ENCODE data around the gene ZGRF1. TPM values are rescaled to one million over a fixed set of nuclear protein-coding genes. Genes with fewer than 3 reads are reported as not detected.
"Not testable (repeated sequence)": the region's sequence is repeated elsewhere in the genome, so short reads cannot be mapped to it uniquely, and the experiment has no call there.

The ZGRF1 gene
- total RNA-seq, 1 donor from 2014 or later, result 31.0 TPM

DNA sequence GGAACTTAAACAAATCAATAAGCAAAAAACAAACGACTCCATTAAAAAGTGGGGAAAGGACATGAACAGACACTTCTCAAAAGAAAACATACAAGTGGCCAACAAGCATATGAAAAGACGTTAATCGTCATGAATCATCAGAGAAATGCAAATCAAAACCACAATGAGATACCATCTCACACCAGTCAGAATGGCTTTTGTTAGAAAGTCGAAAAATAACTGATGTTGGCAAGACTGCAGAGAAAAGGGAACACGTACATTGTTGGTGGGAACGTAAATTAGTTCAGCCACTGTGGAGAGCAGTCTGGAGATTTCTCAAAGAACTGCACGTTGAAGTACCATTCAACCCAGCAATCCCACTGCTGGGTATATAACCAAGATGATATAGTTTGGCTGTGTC lies 144.4 kb downstream of the ZGRF1 start:
- Mint-ChIP-seq H3K27me3 (ENCODE audit: insufficient read depth) (peaks cover 8% of the 10 kb centered on the region), H3K9me3 (peaks cover 18% of the 10 kb centered on the region), H3K36me3 (ENCODE audit: low read depth) (no peaks in the 10 kb centered on the region), H3K4me3 (no peak overlapping the region), H3K27ac (no peak overlapping the region), H3K4me1 (ENCODE audit: low read depth) (no peaks in the 10 kb centered on the region)
- intact Hi-C loops (cut with micrococcal nuclease), result no loop called here
- DNase-seq (ENCODE audit: low spot score), result no peak

- H3K9me3 Mint-ChIP-seq, result peaks cover 18% of the 10 kb centered on the region
- H3K36me3 Mint-ChIP-seq (ENCODE audit: low read depth); H3K4me1 Mint-ChIP-seq (ENCODE audit: low read depth); H3K27me3 Mint-ChIP-seq (ENCODE audit: insufficient read depth); intact Hi-C loops (cut with micrococcal nuclease); H3K27ac Mint-ChIP-seq; H3K4me3 Mint-ChIP-seq; DNase-seq (ENCODE audit: low spot score): not testable (repeated sequence)
These were observed 145.9 kb downstream of the ZGRF1 start for GRCh38 chr4:112490808-112491207.

Other genes with a start within 250 kb of the ZGRF1 start
- gene NEUROG2, start 120.7 kb downstream of the ZGRF1 start, total RNA-seq, result 0.18 TPM in 1 of 2 replicates, not detected in the other
- 45.3 and 46.1 TPM in 2 replicates for gene LARP7, start 234 bp upstream of the ZGRF1 start, total RNA-seq